Measurements from ENCODE around the gene MTMR11. TPM values are rescaled to one million over a fixed set of nuclear protein-coding genes. Genes with fewer than 3 reads are reported as not detected.

MTMR11 gene
- total RNA-seq, 1 experiment from 2014 or later, result 3.9 TPM

- Mint-ChIP-seq H3K36me3 (ENCODE audit: insufficient read depth in 1 of 3, low read depth in 3 of 3) (no peaks in the 10 kb centered on the region; a peak in 1 of 7 replicates), H3K4me3 (no peak overlapping the region), H3K27ac (no peak overlapping the region), H3K27me3 (ENCODE audit: low read depth) (peaks cover 4% of the 10 kb centered on the region), H3K9me3 (no peaks in the 10 kb centered on the region; a peak in 1 of 5 replicates), H3K4me1 (peaks cover 20 to 23% of the 10 kb centered on the region in 2 experiments)
- H3T11ph ChIP-seq (ENCODE audit: low read length), result no peak overlapping the region
- H3K23ac ChIP-seq (ENCODE audit: insufficient read length, low read depth, low read length), result no peak overlapping the region
- no peak overlapping the region for H2BK15ac ChIP-seq (ENCODE audit: low read depth, low read length)
- H3K56ac ChIP-seq (ENCODE audit: insufficient read length, low read depth, low read length), result no peak overlapping the region
- H2AFZ ChIP-seq (ENCODE audit: low read length), result no peak overlapping the region
- no peak overlapping the region for H3K14ac ChIP-seq (ENCODE audit: insufficient read depth, low read length)
- no peak overlapping the region for H4K8ac ChIP-seq (replicated peaks; ENCODE audit: insufficient read length, low read depth, low read length)
- H2BK120ac ChIP-seq (ENCODE audit: low read depth, low read length, poor library complexity, severe bottlenecking), result no peak overlapping the region
- TF ChIP-seq CTCF (conservative IDR thresholded peaks at IDR 0.05), result no peak
- no CpG with 5 or more reads among the region's 4 CpGs for WGBS (ENCODE audit: extremely low coverage, insufficient read length, low lambda C conversion rate)
- no peaks in the 10 kb centered on the region for H4K20me1 ChIP-seq (ENCODE audit: control insufficient read depth, insufficient read depth, insufficient read length)
- H4K91ac ChIP-seq (ENCODE audit: insufficient read length, low read depth, low read length), result no peak overlapping the region
- no peak overlapping the region for H2AK5ac ChIP-seq (ENCODE audit: insufficient read length, low read length)
- no peak overlapping the region for H3K4ac ChIP-seq (ENCODE audit: low read depth, low read length)
- H3K9ac ChIP-seq (ENCODE audit: extremely low read depth, insufficient read length, low read length), result no peak overlapping the region
- no peaks in the 10 kb centered on the region for H3K4me1 ChIP-seq (ENCODE audit: insufficient read depth, low read length)
- H2BK5ac ChIP-seq (ENCODE audit: insufficient read length, low read length), result no peak overlapping the region
- no peak overlapping the region for H3K4me2 ChIP-seq (ENCODE audit: insufficient read depth, insufficient read length, low read length)
- no peak overlapping the region for H3K27ac ChIP-seq (ENCODE audit: insufficient read length, low read depth, low read length)
- H4K5ac ChIP-seq (ENCODE audit: insufficient read length, low read depth, low read length), result no peak overlapping the region
- H3K79me1 ChIP-seq (ENCODE audit: insufficient read depth, low read depth, low read length, poor library complexity, severe bottlenecking), result no peaks in the 10 kb centered on the region
- no peak overlapping the region for H2BK12ac ChIP-seq (ENCODE audit: insufficient read length, low read depth, low read length)
- H3K27me3 ChIP-seq (ENCODE audit: insufficient read depth, low read length), result no peaks in the 10 kb centered on the region
- no peak for DNase-seq
- no peaks in the 10 kb centered on the region for H3K79me2 ChIP-seq (ENCODE audit: insufficient read depth, low read length)
- no peak overlapping the region for H2BK20ac ChIP-seq (ENCODE audit: low read depth, low read length, poor library complexity, severe bottlenecking)
- no peak overlapping the region for H3K18ac ChIP-seq (ENCODE audit: insufficient read length, low read depth, low read length)
- peaks cover 8% of the 10 kb centered on the region for H3K23me2 ChIP-seq (ENCODE audit: insufficient read length, low read depth, low read length, poor library complexity, severe bottlenecking)
- H3K9me3 ChIP-seq (ENCODE audit: control insufficient read depth, low read depth, low read length), result no peaks in the 10 kb centered on the region
Observed at GRCh38 chr1:149896575-149896974, 40.1 kb downstream of the MTMR11 start.

All from H9 (cell line).